AG09319 (cell line): ENCODE data around the gene NOL8.

Source experiments
- DNase-seq: peaks from one replicate; pipeline ENCODE4 v3.0.0-alpha.2; 2010; ENCODE audit warnings: low read depth; ENCODE audit errors: extremely low read depth
- CTCF ChIP-seq: IDR thresholded peaks from 2 replicates; pipeline ENCODE4 v1.5.1; 2011; ENCODE audit warnings: low read depth, mild to moderate bottlenecking, inconsistent platforms, low read length, moderate library complexity

NOL8 gene

GRCh38 chr9:92266486-92266885 lies 58.7 kb downstream of the NOL8 start:
- no peak for DNase-seq
- TF ChIP-seq CTCF, result no peak

- DNase-seq, result no peak
- TF ChIP-seq CTCF, result no peak
Measured at GRCh38 chr9:92265154-92265553, 60.0 kb downstream of the NOL8 start.

GRCh38 chr9:92263131-92263530 lies 62.0 kb downstream of the NOL8 start:
- TF ChIP-seq CTCF, result no peak
- DNase-seq, result no peak

- TF ChIP-seq CTCF, result no peak
- no peak for DNase-seq
Measured at GRCh38 chr9:92257327-92257726, 67.8 kb downstream of the NOL8 start.

GRCh38 chr9:92254381-92255337 lies 70.5 kb downstream of the NOL8 start:
- no peak for DNase-seq
- no peak for TF ChIP-seq CTCF

GRCh38 chr9:92253656-92254055 lies 71.5 kb downstream of the NOL8 start:
- DNase-seq, result no peak
- no peak for TF ChIP-seq CTCF

GRCh38 chr9:92247981-92248380 lies 77.2 kb downstream of the NOL8 start:
- TF ChIP-seq CTCF, result no peak
- DNase-seq, result no peak
